H54 (cell line): ENCODE data around the gene STRIP1.
"Not testable (repeated sequence)": the region's sequence is repeated elsewhere in the genome, so short reads cannot be mapped to it uniquely, and the experiment has no call there.

Experiments used
- DNase-seq: peaks from one replicate; pipeline ENCODE4 v3.0.0; 2011; ENCODE audit warnings: low spot score, mixed read lengths; ENCODE audit not compliant: insufficient read length
- FAIRE-seq: peaks from 3 replicates; lab custom pipeline; 2011; peaks lifted over from hg19 to GRCh38; lab: Jason Lieb, UNC
- POLR2A ChIP-seq: IDR thresholded peaks from 2 replicates; pipeline ENCODE4 v1.6.1; 2011; ENCODE audit warnings: low read depth, mild to moderate bottlenecking, low read length

STRIP1 gene

DNA sequence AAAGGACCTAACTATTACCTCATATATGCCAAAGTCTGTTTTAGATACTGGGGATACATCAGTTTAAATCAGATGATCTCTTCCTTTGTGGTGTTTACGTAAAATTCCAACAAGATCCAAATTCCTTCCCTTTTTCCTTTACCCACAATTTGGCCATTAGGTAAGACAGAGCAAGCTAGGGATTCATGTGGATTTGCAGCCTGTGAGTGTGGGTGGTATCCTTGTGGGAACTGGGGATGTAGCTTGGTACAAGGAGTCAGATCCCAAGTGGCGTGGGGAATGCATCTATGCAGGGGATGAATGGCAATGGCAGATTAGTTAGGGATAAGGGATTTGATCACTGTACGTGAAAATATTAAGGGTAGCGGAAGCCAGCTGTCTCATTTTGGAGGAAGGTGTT lies 9.8 kb upstream of the STRIP1 start:
- no peak for DNase-seq
- FAIRE-seq, result no peak
- TF ChIP-seq POLR2A, result no peak

DNA sequence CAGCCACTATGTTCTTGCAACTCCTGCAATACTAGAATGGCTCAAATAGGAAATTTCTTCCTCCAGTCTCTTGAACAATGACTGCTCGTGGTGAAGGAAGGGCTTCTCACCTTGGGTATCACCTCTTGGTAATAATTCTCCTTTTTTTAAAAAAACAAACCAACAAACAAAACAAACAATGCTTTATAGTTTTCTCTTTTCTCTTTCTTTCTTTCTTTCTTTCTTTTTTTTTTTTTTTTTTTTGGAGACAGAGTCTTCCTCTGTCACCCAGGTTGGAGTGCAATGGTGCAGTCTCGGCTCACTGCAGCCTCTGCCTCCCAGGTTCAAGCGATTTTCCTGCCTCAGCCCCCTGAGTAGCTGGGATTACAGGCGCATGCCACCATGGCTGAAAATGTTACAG lies 3.7 kb upstream of the STRIP1 start:
- not testable (repeated sequence) for DNase-seq, FAIRE-seq

DNA sequence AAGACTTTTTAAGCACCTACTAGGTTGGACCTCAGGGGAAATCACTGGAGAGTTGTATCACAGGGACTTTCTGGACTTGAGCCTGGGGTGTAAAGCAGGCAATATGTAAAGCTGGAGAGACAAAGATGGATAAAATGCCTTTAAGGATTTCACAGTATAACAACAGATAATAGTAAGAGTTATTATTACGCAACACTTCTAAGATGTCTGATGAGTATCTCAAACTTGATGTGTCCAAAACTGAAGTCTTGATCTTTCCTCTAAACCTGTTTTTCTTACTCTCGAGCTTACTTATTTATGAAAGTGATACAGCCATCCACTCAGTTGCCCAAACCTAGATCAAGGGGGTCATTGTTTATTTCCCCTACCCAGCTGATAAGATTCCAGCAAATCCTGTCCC lies 2.1 kb upstream of the STRIP1 start:
- FAIRE-seq (no peak), DNase-seq (no peak)
- TF ChIP-seq POLR2A, result no peak

DNA sequence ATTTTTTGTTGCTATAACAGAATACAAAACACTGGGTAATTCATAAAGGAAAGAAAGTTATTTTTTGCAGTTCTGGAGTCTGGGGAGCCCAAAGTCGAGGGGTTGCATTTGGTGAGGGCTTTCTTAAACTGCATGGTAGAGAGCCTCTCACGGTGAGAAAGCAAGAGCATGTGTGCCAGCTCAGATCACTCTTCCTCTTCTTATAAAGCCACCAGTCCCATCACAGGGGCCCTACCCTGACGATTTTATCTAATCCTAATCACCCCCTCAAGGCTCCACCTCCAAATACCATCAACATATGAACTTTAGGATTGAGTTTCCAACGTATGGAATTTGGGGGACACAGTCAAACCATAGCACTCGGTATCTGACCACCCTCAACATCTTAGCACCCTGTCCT lies 1.0 kb upstream of the STRIP1 start:
- FAIRE-seq (no peak), DNase-seq (no peak)
- no peak for TF ChIP-seq POLR2A

DNA sequence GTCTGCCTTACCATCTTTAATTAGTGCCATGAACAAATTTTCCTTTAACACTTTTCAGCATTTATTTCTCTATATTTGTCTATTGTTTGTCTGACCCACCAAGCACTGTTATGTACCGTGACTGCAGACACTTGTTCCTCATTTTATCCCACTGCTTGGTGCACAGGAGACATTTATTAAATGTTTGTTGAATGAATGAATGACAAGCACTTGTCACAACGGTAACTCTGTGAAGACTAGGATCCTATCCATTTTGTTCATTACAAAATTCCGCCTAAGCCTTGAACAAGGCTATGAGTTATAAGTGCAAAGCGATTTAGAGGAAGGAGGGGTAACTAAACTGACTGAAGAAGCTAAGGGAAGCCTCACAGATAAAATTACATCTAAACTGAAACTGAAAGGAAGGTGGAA lies 379 bp upstream of the STRIP1 start:
- FAIRE-seq, result no peak

DNA sequence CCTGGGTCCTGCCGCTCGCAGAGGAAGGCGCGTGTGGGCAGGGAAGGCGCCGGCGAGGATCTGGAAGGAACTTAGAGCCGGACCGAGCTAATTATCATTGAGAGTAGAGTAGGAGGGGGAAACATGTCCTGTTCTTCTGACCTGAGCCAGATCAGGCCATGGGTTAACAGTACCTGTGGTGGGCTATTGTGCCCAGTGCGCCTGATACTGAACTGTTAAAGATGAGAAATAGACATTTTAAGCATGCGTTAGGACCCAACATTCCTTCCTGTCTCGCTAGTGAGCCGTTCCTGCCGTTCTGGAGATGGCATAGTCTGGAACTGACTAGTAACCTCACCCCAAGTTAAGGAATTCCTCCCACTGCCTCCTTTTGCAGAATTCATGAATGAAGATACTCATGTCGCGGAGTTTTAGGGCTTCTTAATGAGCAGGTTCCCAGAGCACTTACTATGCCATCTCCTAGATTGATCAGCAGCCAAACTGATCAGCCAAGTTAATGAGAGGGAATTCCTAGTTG lies 870 bp downstream of the STRIP1 start:
- DNase-seq, result no peak
- FAIRE-seq, result no peak
- TF ChIP-seq POLR2A, result no peak

More for the DNA sequence above, 379 bp upstream of the STRIP1 start:
- no peak for TF ChIP-seq POLR2A
- DNase-seq, result no peak

DNA sequence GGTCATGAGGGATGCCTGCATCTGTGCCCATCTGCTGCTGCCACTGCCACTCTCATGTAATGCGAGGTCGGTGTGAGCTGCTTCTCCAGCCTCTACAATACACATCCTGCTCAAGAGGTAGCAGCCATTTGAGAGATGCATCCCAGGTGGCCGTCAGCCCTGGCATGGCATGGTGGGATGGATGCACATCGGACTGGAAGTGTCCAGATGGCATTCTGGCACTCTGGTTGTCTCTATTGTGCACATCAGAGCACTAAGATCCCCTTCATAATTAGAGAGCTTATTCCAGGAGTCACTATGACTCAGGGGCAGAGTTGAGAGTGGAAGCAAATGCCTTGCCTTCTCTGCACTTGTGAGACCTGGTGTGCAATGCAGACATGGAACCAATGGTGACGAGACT lies 3.8 kb downstream of the STRIP1 start:
- DNase-seq (no peak), FAIRE-seq (no peak)
- TF ChIP-seq POLR2A, result no peak

DNA sequence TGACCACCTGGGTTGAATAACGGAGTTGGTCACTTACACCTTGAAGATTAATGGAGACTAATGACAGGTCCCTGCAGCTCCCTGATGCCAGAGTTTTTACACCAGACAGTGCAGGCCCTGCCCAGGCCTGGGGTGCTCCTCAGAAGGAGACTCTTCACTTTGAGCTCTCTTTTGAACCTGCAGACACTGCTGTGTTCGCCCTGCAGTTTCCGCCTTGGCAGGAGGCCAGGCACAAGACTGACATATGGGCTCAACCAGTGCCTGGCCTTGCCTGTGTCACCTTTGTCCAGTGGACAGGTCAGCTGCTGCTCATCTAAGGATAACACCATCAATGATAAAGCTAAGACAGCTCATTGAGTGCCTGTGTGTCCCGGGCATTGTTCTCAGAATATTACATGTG lies 5.2 kb downstream of the STRIP1 start:
- no peak for FAIRE-seq
- TF ChIP-seq POLR2A, result no peak
- no peak for DNase-seq

DNA sequence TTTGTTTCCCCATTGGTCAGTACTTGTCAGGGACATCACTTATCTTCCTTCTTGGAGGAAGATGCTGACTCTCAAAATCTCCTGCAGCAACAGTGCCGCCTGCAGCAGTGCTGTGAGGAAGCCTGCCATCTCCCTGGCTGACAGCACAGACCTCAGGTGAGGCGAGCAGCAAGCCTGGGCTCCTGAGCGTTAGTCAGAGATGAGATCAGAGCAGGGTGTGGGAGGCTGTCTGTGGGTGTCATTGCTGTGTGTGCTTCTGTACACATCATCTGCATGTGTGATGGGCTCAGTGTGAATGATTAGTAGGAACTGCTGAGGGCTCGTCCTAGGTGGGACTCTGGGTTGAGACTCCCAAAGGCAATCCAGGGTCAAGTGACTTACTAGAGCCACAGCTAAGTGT lies 6.1 kb downstream of the STRIP1 start:
- no peak for DNase-seq
- no peak for FAIRE-seq
- TF ChIP-seq POLR2A, result no peak

DNA sequence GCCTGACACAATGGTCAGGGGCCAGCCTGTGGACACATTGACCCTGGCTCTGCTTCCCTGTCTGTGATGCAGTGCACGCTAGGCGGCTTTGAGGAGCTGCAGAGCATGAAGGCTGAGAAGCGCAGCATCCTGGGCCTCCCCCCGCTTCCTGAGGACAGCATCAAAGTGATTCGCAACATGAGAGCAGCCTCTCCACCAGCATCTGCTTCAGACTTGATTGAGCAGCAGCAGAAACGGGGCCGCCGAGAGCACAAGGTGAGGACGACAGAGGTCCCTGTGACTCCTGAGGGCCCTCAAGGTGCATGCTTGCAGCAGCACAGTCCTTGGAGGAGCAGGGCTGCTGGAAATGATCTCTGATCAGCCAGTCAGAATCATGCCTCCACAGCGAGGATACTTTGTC lies 8.6 kb downstream of the STRIP1 start:
- no peak for TF ChIP-seq POLR2A
- no peak for FAIRE-seq
- no peak for DNase-seq

DNA sequence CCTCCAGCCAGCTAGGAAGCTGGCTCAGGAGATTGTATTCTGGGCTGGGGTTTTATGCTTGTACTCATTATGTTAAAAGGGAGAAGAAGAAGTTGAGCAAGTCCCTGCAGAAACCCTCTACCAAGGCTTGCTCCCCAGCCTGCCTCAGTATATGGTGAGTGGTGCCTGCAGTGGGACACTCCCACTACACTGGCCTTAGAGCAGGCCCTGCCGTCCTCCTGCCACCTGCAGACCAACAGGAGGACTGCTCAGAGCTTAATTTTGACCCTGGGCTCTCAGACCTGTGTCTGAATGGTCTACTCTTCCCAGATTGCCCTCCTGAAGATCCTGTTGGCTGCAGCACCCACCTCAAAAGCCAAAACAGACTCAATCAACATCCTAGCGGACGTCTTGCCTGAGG lies 13.0 kb downstream of the STRIP1 start:
- no peak for TF ChIP-seq POLR2A
- no peak for FAIRE-seq
- DNase-seq, result no peak

DNA sequence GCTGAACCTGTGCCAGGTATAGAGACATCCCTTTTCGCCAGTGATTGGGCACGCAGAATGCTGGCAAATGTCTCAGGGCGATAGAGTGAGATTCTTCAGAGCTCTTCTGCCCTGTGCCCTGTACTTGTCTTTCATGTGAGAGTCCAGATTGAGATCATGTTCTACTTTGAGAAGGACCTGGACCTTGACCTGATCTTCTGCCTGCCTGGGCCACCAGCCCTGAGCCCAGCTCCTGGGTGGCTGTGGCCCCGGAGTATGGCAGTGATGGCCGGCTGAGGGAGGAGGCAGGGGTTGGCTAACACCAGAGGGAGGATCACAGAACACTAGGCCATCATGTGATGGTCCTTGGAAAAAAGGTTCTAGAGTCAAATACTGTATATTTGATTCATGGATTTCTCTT lies 13.8 kb downstream of the STRIP1 start:
- DNase-seq, result no peak
- TF ChIP-seq POLR2A, result no peak
- FAIRE-seq, result no peak

DNA sequence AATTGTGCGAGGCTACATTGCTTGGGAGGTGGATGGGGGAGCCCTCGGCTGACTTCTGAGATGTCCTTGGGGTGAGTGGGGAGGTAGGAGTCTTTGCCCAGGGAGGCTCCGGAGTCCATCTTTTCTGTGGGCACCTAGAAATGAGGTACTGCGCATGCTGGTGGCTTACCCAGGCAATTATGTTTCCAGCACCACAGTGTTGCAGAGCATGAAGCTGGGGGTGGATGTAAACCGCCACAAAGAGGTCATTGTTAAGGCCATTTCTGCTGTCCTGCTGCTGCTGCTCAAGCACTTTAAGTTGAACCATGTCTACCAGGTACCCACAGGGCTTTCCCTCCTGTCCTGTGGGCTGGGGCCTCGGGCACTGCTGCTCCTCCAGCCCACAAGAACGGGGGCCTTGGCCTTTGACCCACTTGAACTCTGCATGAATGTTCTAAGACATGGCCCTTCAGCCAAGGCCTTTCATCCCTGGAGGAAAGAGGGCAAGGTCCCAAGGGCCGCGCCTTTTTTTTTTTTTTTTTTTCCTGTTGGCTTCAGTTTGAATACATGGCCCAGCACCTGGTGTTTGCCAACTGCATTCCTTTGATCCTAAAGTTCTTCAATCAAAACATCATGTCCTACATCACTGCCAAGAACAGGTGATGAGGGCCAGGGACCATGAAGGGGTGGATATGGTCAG lies 14.6 kb downstream of the STRIP1 start:
- DNase-seq (no peak), FAIRE-seq (no peak)
- TF ChIP-seq POLR2A, result no peak

DNA sequence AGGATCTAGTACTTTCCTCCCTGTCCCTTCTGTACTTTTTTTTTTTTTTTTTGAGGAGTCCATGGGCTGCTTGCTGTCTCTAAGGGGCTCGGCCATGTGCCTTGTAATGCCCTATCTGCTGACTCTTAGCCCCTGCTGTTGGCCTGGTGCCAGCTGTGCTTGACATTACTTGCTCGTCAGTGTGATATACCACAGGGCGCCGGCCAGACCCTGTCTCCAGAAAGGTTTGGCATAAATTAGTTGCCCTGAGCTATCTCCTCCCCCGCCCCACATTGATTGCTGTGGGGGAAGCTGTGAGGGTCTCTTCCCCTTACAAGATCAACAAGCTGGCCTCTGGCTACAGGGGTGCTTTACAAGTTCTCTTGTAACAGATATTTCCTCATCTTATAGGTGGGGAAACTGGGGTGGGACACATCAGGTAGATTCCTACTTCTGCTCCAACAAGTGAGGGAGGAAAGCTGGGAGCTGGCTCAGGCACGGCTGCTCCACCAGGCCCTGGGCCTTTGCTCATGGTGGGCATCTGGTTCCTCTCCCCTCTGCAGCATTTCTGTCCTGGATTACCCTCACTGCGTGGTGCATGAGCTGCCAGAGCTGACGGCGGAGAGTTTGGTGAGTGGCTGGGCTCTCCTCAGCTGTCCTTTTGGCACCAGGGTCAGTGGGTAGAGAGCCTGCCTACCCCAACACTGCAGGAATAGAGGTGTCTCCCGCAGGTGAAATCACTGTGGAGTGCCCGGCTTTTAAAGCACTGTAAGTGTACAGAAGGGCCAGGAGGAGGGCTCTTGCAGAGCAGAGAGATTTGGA lies 15.6 kb downstream of the STRIP1 start:
- no peak for FAIRE-seq
- no peak for DNase-seq
- TF ChIP-seq POLR2A, result no peak
